Thoracic aorta (tissue), 2 donors: ENCODE data around the gene ANKS1A. TPM values are rescaled to one million over a fixed set of nuclear protein-coding genes. Genes with fewer than 3 reads are reported as not detected.

Experiments
- ATAC-seq: fragments of 150-250 bp; one replicate; pipeline ENCODE4 v1.8.0; 2017; ENCODE audit warnings: low read depth; ENCODE audit not compliant: insufficient number of reproducible peaks, low FRiP score
- DNase-seq: peaks from one replicate; pipeline ENCODE4 v3.0.0-alpha.2; 2020; ENCODE audit warnings: low spot score
- H3K27ac ChIP-seq, 2 donors: fragments of 200-600 bp; sonication (generic); 1 replicate in 1 of 2; 2 replicates in 1 of 2; pipeline ENCODE4 v1.5.1; 2016; ENCODE audit warnings: mild to moderate bottlenecking in 2 of 2, moderate library complexity in 2 of 2
- H3K27me3 ChIP-seq: fragments of 200-600 bp; sonication (generic); replicated peaks from 2 replicates; pipeline ENCODE4 v1.6.0; 2016; ENCODE audit warnings: mild to moderate bottlenecking; ENCODE audit not compliant: insufficient read depth
- H3K36me3 ChIP-seq: fragments of 200-600 bp; sonication (generic); one replicate; pipeline ENCODE4 v1.5.1; 2016
- H3K4me1 ChIP-seq, 2 donors: fragments of 200-600 bp; sonication (generic); 1 replicate in 1 of 2; 2 replicates in 1 of 2; pipeline versions ENCODE4 v1.5.1 to v1.6.0; 2016; ENCODE audit warnings: low read depth in 2 of 2, mild to moderate bottlenecking in 1 of 2; ENCODE audit not compliant: control insufficient read depth in 1 of 2
- H3K4me3 ChIP-seq: fragments of 200-600 bp; sonication (generic); 2 replicates; pipeline ENCODE4 v1.5.1; 2016; ENCODE audit warnings: mild to moderate bottlenecking
- H3K9me3 ChIP-seq: fragments of 200-600 bp; sonication (generic); 2 replicates; pipeline ENCODE4 v1.5.1; 2016
- CTCF ChIP-seq: fragments of 200-600 bp; sonication (generic); IDR thresholded peaks from one replicate; pipeline ENCODE4 v1.5.1; 2019; ENCODE audit warnings: antibody characterized with exemption
- total RNA-seq, 2 donors: library from RNA; depleted of rRNA; stranded (reverse); fragments of >200 nt; gene quantifications; one replicate each; pipeline versions ENCODE4 v1.1.0 to v1.2.3, GENCODE V29; 2016

Gene ANKS1A
- total RNA-seq, 2 donors from 2014 or later, result 37.9 to 55.4 TPM

DNA sequence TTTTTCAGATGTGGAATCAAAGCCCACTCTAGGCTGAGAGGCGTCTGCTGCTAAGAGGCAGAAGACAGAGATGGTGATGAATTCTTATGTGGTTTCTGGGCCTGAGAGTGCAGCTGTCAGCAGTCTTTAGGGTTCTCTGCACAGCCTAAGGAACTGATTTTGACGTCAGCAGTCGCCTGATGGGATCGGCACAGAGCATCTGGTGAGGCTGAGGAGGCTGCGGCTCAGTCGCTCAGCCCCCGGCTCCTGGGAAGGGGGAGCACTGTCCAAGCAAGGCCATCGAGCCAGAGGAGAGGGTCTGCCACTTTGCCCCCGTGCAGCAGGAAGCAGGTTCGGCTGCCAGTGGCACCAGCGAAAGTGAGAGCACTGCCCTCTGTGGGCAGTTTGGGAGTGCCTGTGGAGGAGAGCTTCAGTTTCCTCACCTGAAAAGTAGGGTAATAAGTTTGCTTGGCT lies 159.6 kb downstream of the ANKS1A start:
- peaks cover 90 to 98% of the 10 kb centered on the region in 2 donors for H3K4me1 ChIP-seq
- no peaks in the 10 kb centered on the region for H3K27me3 ChIP-seq
- no peaks in the 10 kb centered on the region for H3K9me3 ChIP-seq
- H3K36me3 ChIP-seq, result no peaks in the 10 kb centered on the region
- DNase-seq (no peak), ATAC-seq (no peak)
- no peak for TF ChIP-seq CTCF
- peak overlapping the region; percentile 88 to 90 for H3K27ac ChIP-seq
- H3K4me3 ChIP-seq, result peak overlapping the region; percentile 30

DNA sequence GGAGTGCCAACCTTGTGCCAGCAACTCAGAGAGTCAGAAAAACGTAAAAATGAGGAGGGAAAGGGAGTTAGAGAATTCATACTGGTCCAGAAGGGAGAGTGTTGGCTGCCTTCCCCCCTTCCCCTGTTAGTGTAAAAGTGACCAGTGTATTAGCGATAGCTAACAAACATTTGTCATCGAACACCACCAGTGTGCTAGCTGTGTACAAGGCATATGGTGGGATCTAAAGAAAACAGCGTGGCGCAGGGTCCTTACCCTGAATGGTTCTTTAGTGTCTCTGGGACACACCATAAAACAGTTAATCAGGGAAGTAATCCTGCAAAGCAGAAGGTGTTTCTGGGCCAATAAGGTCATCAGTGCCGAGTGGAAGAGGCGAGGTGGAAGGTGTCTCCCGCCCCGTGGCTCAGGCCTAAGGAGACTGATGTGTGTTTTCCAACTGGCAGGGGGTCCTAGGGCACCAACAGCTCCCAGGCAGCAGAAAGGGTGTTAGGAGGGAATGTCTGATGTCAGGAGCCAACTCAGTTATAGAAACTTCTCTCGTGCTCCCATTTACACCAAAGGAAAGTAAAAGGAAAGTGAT lies 160.2 kb downstream of the ANKS1A start:
- Histone ChIP-seq H3K36me3 (no peaks in the 10 kb centered on the region), H3K27me3 (no peaks in the 10 kb centered on the region), H3K4me3 (peak overlapping the region; percentile 30), H3K27ac (peak overlapping the region; percentile 88 to 90), H3K4me1 (peaks cover 89 to 99% of the 10 kb centered on the region in 2 donors), H3K9me3 (no peaks in the 10 kb centered on the region)
- DNase-seq, result no peak
- no peak for ATAC-seq
- TF ChIP-seq CTCF, result no peak

DNA sequence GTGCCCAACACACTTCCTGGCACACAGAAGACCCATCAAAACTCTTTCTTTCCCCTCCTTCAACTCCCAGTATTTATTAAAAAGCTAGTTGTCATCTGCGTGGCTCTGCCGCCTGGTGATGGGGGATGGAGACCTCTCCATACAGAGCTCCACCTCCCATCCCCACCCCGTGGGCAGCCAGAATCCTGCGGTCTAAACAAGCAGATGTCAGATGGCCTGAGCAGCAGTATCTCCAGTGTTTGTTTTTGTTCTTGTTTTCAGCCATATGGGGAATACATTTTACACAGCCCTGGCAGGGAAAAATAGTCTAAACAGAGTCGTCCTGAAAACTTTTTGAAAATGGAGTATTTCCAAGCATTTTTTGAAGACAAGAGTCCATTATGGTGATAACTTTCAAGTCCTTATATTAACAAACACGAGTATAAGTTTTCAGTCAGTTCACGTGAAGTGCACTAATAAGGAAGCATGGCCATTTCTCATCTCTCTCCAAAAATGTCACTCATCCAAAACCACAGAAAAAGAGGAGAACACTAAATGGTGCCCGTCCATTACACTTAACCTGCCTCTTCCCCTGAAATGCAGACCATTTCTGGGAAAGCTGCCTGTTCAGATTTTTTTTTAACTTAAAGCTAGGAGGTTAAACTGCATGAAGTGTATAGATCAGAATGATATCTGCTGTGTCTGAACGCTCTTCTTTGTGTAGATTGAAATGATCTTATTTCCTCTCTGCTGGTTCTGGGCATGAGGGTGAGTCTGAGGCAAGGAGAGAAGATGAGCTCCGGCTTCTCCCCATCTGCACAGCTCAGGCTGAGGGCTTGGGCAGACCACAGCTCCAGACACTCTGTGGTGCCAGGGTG lies 161.1 kb downstream of the ANKS1A start:
- Histone ChIP-seq H3K27ac (peak overlapping the region; percentile 88 to 90), H3K36me3 (no peaks in the 10 kb centered on the region), H3K9me3 (no peaks in the 10 kb centered on the region), H3K4me3 (peak overlapping the region; percentile 30), H3K4me1 (peaks cover 84 to 99% of the 10 kb centered on the region in 2 donors), H3K27me3 (no peaks in the 10 kb centered on the region)
- TF ChIP-seq CTCF, result no peak
- DNase-seq (no peak), ATAC-seq (no peak)

- peak overlapping the region; percentile 88 to 90 for H3K27ac ChIP-seq
- peaks cover 77 to 98% of the 10 kb centered on the region in 2 donors for H3K4me1 ChIP-seq
- no peak for TF ChIP-seq CTCF
- ATAC-seq (no peak), DNase-seq (no peak)
- H3K4me3 ChIP-seq, result no peak overlapping the region
- no peaks in the 10 kb centered on the region for H3K9me3 ChIP-seq
- H3K36me3 ChIP-seq, result peaks cover 3% of the 10 kb centered on the region
- no peaks in the 10 kb centered on the region for H3K27me3 ChIP-seq
Observed at GRCh38 chr6:35050757-35051330, 161.8 kb downstream of the ANKS1A start.

DNA sequence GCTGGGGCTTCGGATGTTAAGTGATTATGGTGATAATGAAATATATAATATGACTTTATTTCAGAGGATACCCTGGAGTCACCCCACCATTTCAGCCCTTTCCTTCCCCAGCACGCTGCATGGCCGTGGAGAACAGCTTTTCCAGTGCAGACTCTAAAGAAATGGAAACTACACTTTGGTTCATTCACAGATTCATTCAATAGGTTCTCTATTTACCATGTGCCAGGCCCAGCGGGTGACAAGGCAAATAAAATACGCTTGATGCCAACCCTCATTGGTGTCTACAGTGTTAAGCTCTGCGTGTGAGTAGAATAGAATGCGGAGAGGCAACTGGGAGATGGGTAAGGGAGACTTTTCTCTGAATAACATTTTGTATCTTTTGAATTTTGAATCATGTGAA lies 162.3 kb downstream of the ANKS1A start:
- Histone ChIP-seq H3K27ac (peak overlapping the region; percentile 88 to 90), H3K9me3 (no peaks in the 10 kb centered on the region), H3K4me1 (peaks cover 72 to 95% of the 10 kb centered on the region in 2 donors), H3K36me3 (peaks cover 4% of the 10 kb centered on the region), H3K27me3 (no peaks in the 10 kb centered on the region), H3K4me3 (no peak overlapping the region)
- DNase-seq (no peak), ATAC-seq (no peak)
- no peak for TF ChIP-seq CTCF
